ENCODE data around the gene OSMR. TPM values are rescaled to one million over a fixed set of nuclear protein-coding genes. Genes with fewer than 3 reads are reported as not detected.
"Not testable (repeated sequence)": the region's sequence is repeated elsewhere in the genome, so short reads cannot be mapped to it uniquely, and the experiment has no call there.

Gene OSMR
- total RNA-seq, 4 donors from 2014 or later: 9.2 to 40.2 (median 26.8) TPM

DNA sequence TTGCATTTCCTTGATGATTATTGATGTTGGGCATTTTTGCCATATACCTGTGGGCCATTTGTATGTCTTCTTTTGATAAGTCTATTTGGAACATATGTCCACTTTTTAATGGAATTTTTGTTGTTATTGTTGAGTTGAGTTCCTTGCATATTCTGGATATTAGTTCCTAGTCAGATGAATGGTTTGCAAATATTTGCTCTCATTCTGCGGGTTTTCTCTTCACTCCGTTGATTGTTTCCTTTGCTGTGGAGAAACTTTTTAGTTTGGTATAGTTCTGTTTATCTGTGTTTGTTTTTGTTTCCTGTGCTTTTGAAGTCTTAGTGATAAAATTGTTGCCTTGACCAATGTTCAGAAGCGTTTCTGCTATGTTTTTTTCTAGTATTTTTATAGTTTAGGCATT lies 13.0 kb downstream of the OSMR start:
- no peak for DNase-seq
- Histone ChIP-seq H3K27ac (no peak overlapping the region), H3K9me3 (no peaks in the 10 kb centered on the region), H3K36me3 (no peaks in the 10 kb centered on the region), H3K27me3 (no peaks in the 10 kb centered on the region), H3K4me3 (no peak overlapping the region), H3K4me1 (peaks cover 0 to 16% (median 4%) of the 10 kb centered on the region in 3 donors)
- TF ChIP-seq POLR2A (IDR thresholded peaks at IDR 0.05): no peak
- TF ChIP-seq CTCF (IDR thresholded peaks at IDR 0.05): no peak
- WGBS, 2 donors: 79 to 90% methylated on average over 3 of the region's 3 CpGs
- intact Hi-C loops (cut with DNase I): no loop called here

GRCh38 chr5:38861986-38862770 lies 16.4 kb downstream of the OSMR start:
- WGBS, 2 donors: no CpG with 5 or more reads among the region's 64 CpGs
- intact Hi-C loops (cut with DNase I); H3K4me3 ChIP-seq: not testable (repeated sequence)

DNA sequence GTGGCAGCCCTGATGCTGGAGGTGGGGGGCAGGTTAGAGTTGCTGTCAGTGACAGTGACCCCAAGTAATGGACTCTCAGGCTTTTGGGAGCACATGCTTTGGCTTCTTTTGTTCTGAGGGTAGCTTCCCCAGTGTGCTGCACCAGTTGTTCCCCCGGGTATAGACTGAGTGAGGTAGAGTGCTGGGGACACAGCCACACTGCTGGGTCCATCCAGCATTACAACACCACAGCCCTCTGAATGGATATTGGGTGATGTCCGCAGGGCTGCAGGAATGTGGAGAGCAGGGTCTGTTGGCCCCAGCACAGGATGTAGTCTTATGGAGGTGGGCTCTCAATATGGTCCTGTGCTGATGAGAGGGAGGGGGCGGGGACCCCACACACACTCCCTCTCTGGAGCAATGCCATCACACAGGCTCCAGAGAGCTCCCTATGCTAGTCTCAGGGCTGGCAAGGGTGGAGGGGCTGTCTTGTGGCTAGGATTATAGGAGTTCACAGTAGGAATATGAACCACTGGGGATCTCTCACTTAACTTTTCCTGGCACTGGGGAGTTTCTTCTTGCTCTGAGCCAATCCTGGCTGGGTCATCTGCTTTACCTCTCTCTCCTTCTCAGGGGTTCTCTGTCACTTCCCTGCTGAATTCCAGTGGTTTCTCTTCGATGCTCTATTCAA lies 20.7 kb downstream of the OSMR start:
- Histone ChIP-seq H3K27ac (no peak overlapping the region), H3K36me3 (peaks cover 0 to 15% (median 0%) of the 10 kb centered on the region in 3 donors), H3K27me3 (no peaks in the 10 kb centered on the region), H3K4me1 (peaks cover 11 to 31% (median 18%) of the 10 kb centered on the region in 3 donors), H3K4me3 (no peak overlapping the region), H3K9me3 (no peaks in the 10 kb centered on the region)
- DNase-seq: no peak
- WGBS, 2 donors: 50 to 73% methylated on average over 1 to 2 of the region's 4 CpGs
- intact Hi-C loops (cut with DNase I): no loop called here
- TF ChIP-seq CTCF (IDR thresholded peaks at IDR 0.05): no peak
- TF ChIP-seq POLR2A (IDR thresholded peaks at IDR 0.05): no peak

More at GRCh38 chr5:38861986-38862770, 16.4 kb downstream of the OSMR start:
- DNase-seq, H3K27me3 ChIP-seq, H3K36me3 ChIP-seq, H3K9me3 ChIP-seq, H3K27ac ChIP-seq: not testable (repeated sequence)
- peaks cover 0 to 12% (median 6%) of the 10 kb centered on the region in 3 donors for H3K4me1 ChIP-seq

GRCh38 chr5:38867032-38867398 lies 21.2 kb downstream of the OSMR start:
- Histone ChIP-seq H3K4me3 (no peak overlapping the region), H3K4me1 (peaks cover 15 to 36% (median 22%) of the 10 kb centered on the region in 3 donors), H3K27ac (no peak overlapping the region), H3K9me3 (no peaks in the 10 kb centered on the region), H3K36me3 (peaks cover 0 to 15% (median 0%) of the 10 kb centered on the region in 3 donors), H3K27me3 (no peaks in the 10 kb centered on the region)
- intact Hi-C loops (cut with DNase I): no loop called here
- 42 to 64% methylated on average over 1 of the region's 1 CpG for WGBS, 2 donors
- DNase-seq: no peak
- TF ChIP-seq CTCF (IDR thresholded peaks at IDR 0.05) (no peak), POLR2A (IDR thresholded peaks at IDR 0.05) (no peak)

GRCh38 chr5:38867416-38867815 lies 21.6 kb downstream of the OSMR start:
- DNase-seq: no peak
- WGBS, 2 donors: 58 to 64% methylated on average over 5 of the region's 5 CpGs
- H3K4me1 ChIP-seq: peaks cover 15 to 40% (median 22%) of the 10 kb centered on the region in 3 donors
- no peaks in the 10 kb centered on the region for H3K27me3 ChIP-seq
- intact Hi-C loops (cut with DNase I): no loop called here
- TF ChIP-seq POLR2A (IDR thresholded peaks at IDR 0.05) (no peak), CTCF (IDR thresholded peaks at IDR 0.05) (no peak)
- H3K27ac ChIP-seq: no peak overlapping the region
- no peak overlapping the region for H3K4me3 ChIP-seq
- H3K9me3 ChIP-seq: no peaks in the 10 kb centered on the region
- peaks cover 0 to 15% (median 0%) of the 10 kb centered on the region in 3 donors for H3K36me3 ChIP-seq

Data from esophagus squamous epithelium (tissue), 5 donors.